Activated CD4-positive, alpha-beta T cell treated with anti-CD3 and anti-CD28 coated beads for 1 hour (primary cell): ENCODE results near the gene EVPL.

Source experiments
- DNase-seq: peaks from one replicate; pipeline ENCODE4 v3.0.0-alpha.2; 2020

Gene EVPL

DNA sequence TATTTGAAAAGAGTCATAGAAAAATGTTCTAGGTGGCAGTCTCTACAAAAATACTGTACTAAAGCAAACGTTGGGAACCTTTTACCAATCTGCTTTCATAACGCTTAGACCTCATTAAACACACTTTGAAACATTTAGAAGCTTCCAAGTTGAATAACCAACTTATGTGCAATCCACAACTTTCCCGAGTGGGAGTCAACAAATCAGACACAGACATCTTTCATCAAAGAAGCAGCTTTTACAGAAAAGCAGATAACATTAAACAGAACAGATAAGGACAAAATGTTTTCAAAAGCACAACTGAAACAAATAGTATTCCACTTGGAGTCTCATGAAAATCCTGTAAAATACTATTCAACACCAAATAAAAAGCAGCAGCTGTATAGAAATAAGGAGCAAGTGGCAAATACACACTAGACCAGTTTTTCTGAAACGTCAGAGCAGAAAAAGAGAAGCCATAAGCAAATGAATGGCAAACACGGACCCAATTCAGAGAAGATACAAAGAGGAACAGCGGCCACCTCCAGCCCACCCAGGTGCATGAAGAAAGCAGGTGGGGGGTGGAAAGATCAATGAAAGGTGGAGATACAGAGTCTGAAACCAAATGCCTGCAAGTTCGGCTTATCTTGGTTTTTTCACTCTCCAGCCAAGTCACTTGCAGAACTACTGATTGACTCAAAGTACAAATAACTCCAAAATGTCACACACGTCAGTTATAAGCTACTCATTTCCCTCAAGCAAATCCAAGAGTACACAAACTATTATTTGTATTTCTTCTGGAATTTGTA lies 67.9 kb downstream of the EVPL start:
- no peak for DNase-seq
